Urinary bladder (tissue), 4 donors: ENCODE results near the gene FBN3. TPM values are rescaled to one million over a fixed set of nuclear protein-coding genes. Genes with fewer than 3 reads are reported as not detected.
"Not testable (repeated sequence)": the region's sequence is repeated elsewhere in the genome, so short reads cannot be mapped to it uniquely, and the experiment has no call there.

Experiments
- DNase-seq: peaks from one replicate; pipeline ENCODE4 v3.0.0-alpha.2; 2015; ENCODE audit errors: extremely low spot score
- H3K27ac ChIP-seq: one replicate; pipeline ENCODE4 v1.5.1; 2013; ENCODE audit warnings: low read depth, mild to moderate bottlenecking, moderate library complexity
- H3K36me3 ChIP-seq: one replicate; pipeline ENCODE4 v1.6.1; 2013; ENCODE audit warnings: mild to moderate bottlenecking, moderate library complexity; ENCODE audit not compliant: insufficient read depth
- H3K4me1 ChIP-seq: one replicate; pipeline ENCODE4 v1.6.1; 2013; ENCODE audit warnings: mild to moderate bottlenecking, moderate library complexity; ENCODE audit not compliant: insufficient read depth
- H3K4me3 ChIP-seq: one replicate; pipeline ENCODE4 v1.5.1; 2013; ENCODE audit warnings: low read depth, low read length
- WGBS: extraction: QIAGEN DNeasy Blood & Tissue Kit; methylation state at CpG from one replicate; pipeline ENCODE4 v1.1.7; 2013; 5-methylcytosine and 5-hydroxymethylcytosine counted together
- polyA plus RNA-seq: library from polyadenylated mRNA; stranded (reverse); fragments of 200-250 nt; gene quantifications from one replicate; pipeline ENCODE4 v1.2.3, GENCODE V29; 2013
- total RNA-seq: library from RNA; depleted of rRNA; stranded (reverse); fragments of >200 nt; gene quantifications from one replicate; pipeline ENCODE4 v1.2.3, GENCODE V29; 2014
- donor health status: healthy with polysubstance abuse.
- donor health status: healthy.

FBN3 gene
- total and polyA plus RNA-seq, 2 donors = 2.3 TPM; not detected in 1

GRCh38 chr19:8117991-8118390 lies 31.4 kb downstream of the FBN3 start:
- WGBS = 93% methylated on average over 2 of the region's 2 CpGs
- no peaks in the 10 kb centered on the region for H3K36me3 ChIP-seq

GRCh38 chr19:8116437-8117293 lies 32.7 kb downstream of the FBN3 start:
- no peaks in the 10 kb centered on the region for H3K4me1 ChIP-seq
- DNase-seq = no peak

More at GRCh38 chr19:8117991-8118390, 31.4 kb downstream of the FBN3 start:
- H3K4me3 ChIP-seq = no peak overlapping the region
- DNase-seq = no peak
- no peak overlapping the region for H3K27ac ChIP-seq
- H3K4me1 ChIP-seq = no peaks in the 10 kb centered on the region

GRCh38 chr19:8115805-8116396 lies 33.5 kb downstream of the FBN3 start:
- Histone ChIP-seq H3K27ac (no peak overlapping the region), H3K4me1 (no peaks in the 10 kb centered on the region), H3K4me3 (no peak overlapping the region), H3K36me3 (no peaks in the 10 kb centered on the region)
- WGBS = 50% methylated on average over 6 of the region's 6 CpGs
- no peak for DNase-seq

More at GRCh38 chr19:8116437-8117293, 32.7 kb downstream of the FBN3 start:
- no peaks in the 10 kb centered on the region for H3K36me3 ChIP-seq
- no peak overlapping the region for H3K27ac ChIP-seq
- no peak overlapping the region for H3K4me3 ChIP-seq
- 88% methylated on average over 23 of the region's 23 CpGs for WGBS

- 52% methylated on average over 5 of the region's 5 CpGs for WGBS
- Histone ChIP-seq H3K4me1 (no peaks in the 10 kb centered on the region), H3K4me3 (no peak overlapping the region), H3K36me3 (no peaks in the 10 kb centered on the region), H3K27ac (no peak overlapping the region)
- DNase-seq = no peak
Measured at GRCh38 chr19:8113017-8113416, 36.4 kb downstream of the FBN3 start.

- no peaks in the 10 kb centered on the region for H3K36me3 ChIP-seq
- DNase-seq = no peak
- no peaks in the 10 kb centered on the region for H3K4me1 ChIP-seq
- H3K27ac ChIP-seq = no peak overlapping the region
- 89% methylated on average over 16 of the region's 16 CpGs for WGBS
- no peak overlapping the region for H3K4me3 ChIP-seq
Measured at GRCh38 chr19:8111376-8111775, 38.0 kb downstream of the FBN3 start.

- Histone ChIP-seq H3K27ac (no peak overlapping the region), H3K36me3 (no peaks in the 10 kb centered on the region), H3K4me3 (no peak overlapping the region), H3K4me1 (no peaks in the 10 kb centered on the region)
- no peak for DNase-seq
- WGBS = 91% methylated on average over 16 of the region's 16 CpGs
Measured at GRCh38 chr19:8110931-8111330, 38.5 kb downstream of the FBN3 start.

GRCh38 chr19:8109890-8110662 lies 39.3 kb downstream of the FBN3 start:
- no peak for DNase-seq
- Histone ChIP-seq H3K36me3 (no peaks in the 10 kb centered on the region), H3K4me3 (no peak overlapping the region), H3K27ac (no peak overlapping the region), H3K4me1 (no peaks in the 10 kb centered on the region)
- 92% methylated on average over 7 of the region's 7 CpGs for WGBS

GRCh38 chr19:8109455-8109854 lies 39.9 kb downstream of the FBN3 start:
- Histone ChIP-seq H3K4me3 (no peak overlapping the region), H3K36me3 (no peaks in the 10 kb centered on the region), H3K27ac (no peak overlapping the region), H3K4me1 (no peaks in the 10 kb centered on the region)
- 83% methylated on average over 12 of the region's 12 CpGs for WGBS
- no peak for DNase-seq

GRCh38 chr19:8108560-8109445 lies 40.6 kb downstream of the FBN3 start:
- no peak overlapping the region for H3K27ac ChIP-seq
- H3K4me1 ChIP-seq = no peaks in the 10 kb centered on the region
- H3K4me3 ChIP-seq = no peak overlapping the region
- no peaks in the 10 kb centered on the region for H3K36me3 ChIP-seq
- 85% methylated on average over 19 of the region's 19 CpGs for WGBS
- DNase-seq = no peak

- Histone ChIP-seq H3K4me1 (no peaks in the 10 kb centered on the region), H3K4me3 (no peak overlapping the region), H3K36me3 (no peaks in the 10 kb centered on the region), H3K27ac (no peak overlapping the region)
- WGBS = 87% methylated on average over 2 of the region's 2 CpGs
- no peak for DNase-seq
Measured at GRCh38 chr19:8107301-8107903, 42.0 kb downstream of the FBN3 start.

- Histone ChIP-seq H3K36me3 (no peaks in the 10 kb centered on the region), H3K4me1 (no peaks in the 10 kb centered on the region), H3K27ac (no peak overlapping the region), H3K4me3 (no peak overlapping the region)
- no peak for DNase-seq
- whole genome bisulfite sequencing = 76% methylated on average over 2 of the region's 2 CpGs
Measured at GRCh38 chr19:8105471-8105870, 43.9 kb downstream of the FBN3 start.

- 83% methylated on average over 12 of the region's 12 CpGs for WGBS
- H3K4me1 ChIP-seq, H3K27ac ChIP-seq, H3K36me3 ChIP-seq, H3K4me3 ChIP-seq, DNase-seq: not testable (repeated sequence)
Measured at GRCh38 chr19:8101910-8102309, 47.5 kb downstream of the FBN3 start.

GRCh38 chr19:8101311-8101710 lies 48.1 kb downstream of the FBN3 start:
- 95% methylated on average over 4 of the region's 4 CpGs for WGBS
- Histone ChIP-seq H3K4me1 (no peaks in the 10 kb centered on the region), H3K4me3 (no peak overlapping the region), H3K27ac (no peak overlapping the region), H3K36me3 (no peaks in the 10 kb centered on the region)
- DNase-seq = no peak
